ENCODE data around the gene ZNF407.

Gene ZNF407

DNA sequence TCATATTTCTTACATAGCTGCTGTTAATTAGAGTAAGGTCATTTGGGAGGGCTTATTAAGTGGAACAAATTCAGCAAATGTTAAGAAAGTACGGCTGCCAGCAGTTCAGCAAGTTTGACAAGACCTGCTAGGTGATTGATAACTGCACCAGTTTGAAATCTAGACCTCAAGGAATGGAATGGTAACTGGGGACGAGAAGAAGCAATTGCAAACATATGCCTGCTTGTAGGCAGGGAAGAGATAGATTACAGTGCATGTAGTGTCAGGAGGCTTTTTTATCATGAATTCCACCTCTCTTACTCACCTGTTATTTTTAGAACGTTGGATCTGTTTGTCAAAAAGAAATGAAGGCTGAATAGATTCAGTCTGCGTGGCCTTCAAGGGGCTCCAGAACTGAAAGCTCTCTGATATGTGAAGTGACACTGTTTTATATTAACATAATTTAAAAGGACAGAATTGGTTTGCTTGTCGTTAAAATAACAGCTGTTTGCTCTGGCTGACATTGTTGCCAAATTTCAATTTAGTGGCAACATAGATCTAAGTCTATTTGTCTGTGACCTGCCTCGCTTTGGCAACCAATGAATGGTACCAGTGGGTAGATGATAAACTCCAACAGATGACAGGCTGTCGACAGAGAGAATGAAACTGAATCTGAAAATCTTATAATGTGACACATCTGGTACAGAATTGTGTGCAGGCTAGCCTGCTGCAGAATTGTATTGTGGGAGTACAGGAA, 199.3 kb downstream of the ZNF407 start:
- no peak for TF ChIP-seq CTCF (conservative IDR thresholded peaks at IDR 0.05)

DNA sequence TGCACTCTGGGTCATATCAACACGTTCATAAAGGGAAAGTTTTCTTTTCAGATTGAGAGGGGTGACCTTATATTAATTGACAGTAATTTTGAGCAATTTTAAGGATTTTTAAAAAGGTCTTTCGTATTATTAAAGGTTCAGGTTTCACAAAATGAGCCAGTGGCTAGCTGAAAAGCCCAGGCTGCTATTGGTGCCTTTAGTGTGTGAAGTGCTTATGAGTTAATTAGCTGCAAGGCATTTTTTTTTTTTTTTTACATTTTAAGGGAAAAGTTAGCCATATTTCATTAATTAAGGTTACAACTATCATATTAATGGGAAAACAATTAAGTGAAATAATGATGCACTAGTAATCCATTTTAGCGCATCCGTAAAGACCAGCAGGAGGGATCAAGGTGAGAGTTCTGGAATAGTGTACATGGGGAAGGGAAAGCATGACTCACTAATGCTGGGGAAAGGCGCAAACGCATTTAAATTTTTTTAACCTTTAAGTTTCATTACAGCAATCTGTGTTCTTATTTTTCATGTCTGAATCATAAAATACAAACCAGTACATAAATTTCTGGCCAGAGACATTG, 200.0 kb downstream of the ZNF407 start:
- no peak for TF ChIP-seq CTCF (conservative IDR thresholded peaks at IDR 0.05)
- H3K27ac ChIP-seq, result no peak overlapping the region

More for the DNA sequence above, 199.3 kb downstream of the ZNF407 start:
- H3K27ac ChIP-seq, result no peak overlapping the region

GRCh38 chr18:74799542-74799941, 201.9 kb downstream of the ZNF407 start:
- H3K27ac ChIP-seq, result no peak overlapping the region
- no peak for TF ChIP-seq CTCF (conservative IDR thresholded peaks at IDR 0.05)

DNA sequence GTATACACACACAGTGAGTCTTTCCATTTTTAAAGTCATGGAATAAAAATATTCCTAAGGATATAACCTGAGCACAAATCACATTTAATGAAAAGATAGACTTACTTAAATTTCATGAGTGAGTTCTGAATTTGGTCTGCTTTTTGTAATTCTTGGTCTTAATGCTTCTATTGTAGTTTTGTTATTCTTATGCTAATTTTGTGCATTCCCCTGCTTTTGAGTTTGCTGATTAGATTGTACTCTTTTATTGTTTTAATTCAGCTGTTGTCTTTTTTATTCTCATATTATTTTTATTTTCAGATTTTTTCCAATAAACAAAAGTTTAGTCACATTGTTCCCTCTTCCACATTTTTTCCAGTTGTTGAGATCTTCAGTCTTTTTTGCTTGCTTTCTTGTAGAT, 202.4 kb downstream of the ZNF407 start:
- H3K27ac ChIP-seq, result no peak overlapping the region
- TF ChIP-seq CTCF (conservative IDR thresholded peaks at IDR 0.05), result no peak

GRCh38 chr18:74803117-74803516, 205.4 kb downstream of the ZNF407 start:
- TF ChIP-seq CTCF (conservative IDR thresholded peaks at IDR 0.05), result no peak
- no peak overlapping the region for H3K27ac ChIP-seq

DNA sequence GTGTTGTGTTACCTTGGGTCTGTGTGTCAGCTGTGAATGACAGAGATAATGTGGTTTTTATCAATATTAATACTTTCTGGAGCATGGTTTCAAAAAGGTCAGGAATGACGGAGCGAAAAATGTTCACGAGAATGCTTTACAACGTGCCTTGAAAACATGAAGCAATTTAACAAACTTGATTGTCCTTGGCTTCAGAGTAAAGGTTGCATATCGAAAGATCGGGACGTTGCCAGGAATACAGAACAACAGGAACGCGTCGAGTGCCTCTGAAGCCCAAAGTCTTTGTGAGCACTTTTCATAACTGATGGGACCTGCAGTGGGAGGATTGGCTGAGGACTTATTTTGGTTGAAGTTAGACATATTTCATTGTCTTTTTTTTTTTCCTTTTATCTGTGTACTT, 206.1 kb downstream of the ZNF407 start:
- no peak overlapping the region for H3K27ac ChIP-seq
- TF ChIP-seq CTCF (conservative IDR thresholded peaks at IDR 0.05), result no peak

DNA sequence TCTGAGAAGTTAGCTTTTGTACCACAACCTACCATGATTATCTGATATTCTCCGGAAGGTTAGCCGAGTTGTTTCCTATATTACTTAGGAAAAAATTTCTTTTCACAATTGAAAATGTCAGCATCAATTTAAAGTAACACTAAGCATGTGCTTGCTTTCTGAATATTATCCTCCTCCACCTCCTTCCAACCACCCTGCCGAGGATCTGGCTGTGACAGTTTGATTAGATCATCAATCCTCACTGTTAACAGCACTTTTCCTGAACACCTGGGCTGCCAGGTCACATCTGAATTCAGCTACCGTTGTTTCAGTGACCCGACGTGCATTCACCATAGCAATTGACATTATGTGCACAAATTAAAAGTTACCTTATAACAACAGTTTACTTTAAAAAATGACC, 207.0 kb downstream of the ZNF407 start:
- H3K27ac ChIP-seq, result no peak overlapping the region
- TF ChIP-seq CTCF (conservative IDR thresholded peaks at IDR 0.05), result no peak
